Right lobe of liver (tissue), 6 donors: ENCODE data around the gene MYOM1. TPM values are rescaled to one million over a fixed set of nuclear protein-coding genes. Genes with fewer than 3 reads are reported as not detected.

ENCODE experiments used
- ATAC-seq, 4 donors: fragments of 200-7000 bp; cut with Tn5 transposase; one replicate each; pipeline ENCODE4 v1.9.1; 2020; ENCODE audit warnings: mild to moderate bottlenecking in 4 of 4, moderate library complexity in 4 of 4
- DNase-seq, 3 donors: peaks; one replicate each; pipeline ENCODE4 v3.0.0-alpha.2; 2020
- H3K27ac ChIP-seq, 3 donors: fragments of 200-600 bp; one replicate each; pipeline ENCODE4 v1.8.0; 2022
- H3K27me3 ChIP-seq, 2 donors: fragments of 200-600 bp; one replicate each; pipeline ENCODE4 v1.8.0; 2022
- H3K36me3 ChIP-seq, 4 donors: fragments of 200-600 bp; sonication (generic) in 1 of 4; one replicate each; pipeline versions ENCODE4 v1.5.1 to v1.8.0; 2017 to 2022; ENCODE audit warnings: control low read depth in 1 of 4
- H3K4me1 ChIP-seq, 4 donors: fragments of 200-600 bp; sonication (generic) in 1 of 4; one replicate each; pipeline versions ENCODE4 v1.5.1 to v1.8.0; 2017 to 2022; ENCODE audit warnings: control low read depth in 1 of 4
- H3K4me3 ChIP-seq, 3 donors: fragments of 200-600 bp; one replicate each; pipeline ENCODE4 v1.8.0; 2022
- H3K9me3 ChIP-seq, 4 donors: fragments of 200-600 bp; sonication (generic) in 1 of 4; one replicate each; pipeline versions ENCODE4 v1.5.1 to v1.8.0; 2017 to 2022; ENCODE audit warnings: control low read depth in 1 of 4
- CTCF ChIP-seq, 4 donors: fragments of 200-600 bp in 3 of 4; fragments of 450-650 bp in 1 of 4; IDR thresholded peaks; one replicate each; pipeline versions ENCODE4 v1.5.1 to v1.8.0; 2016 to 2022; ENCODE audit warnings: antibody characterized with exemption in 4 of 4, mild to moderate bottlenecking in 2 of 4
- POLR2A ChIP-seq: fragments of 450-650 bp; IDR thresholded peaks from one replicate; pipeline ENCODE4 v1.6.1; 2017; ENCODE audit warnings: antibody characterized with exemption, mild to moderate bottlenecking
- WGBS: methylation state at CpG from one replicate; pipeline ENCODE4 v1.1.6; 2018; ENCODE audit warnings: low coverage, low lambda C conversion rate; ENCODE audit not compliant: insufficient coverage; ENCODE audit errors: missing lambda C conversion rate; 5-methylcytosine and 5-hydroxymethylcytosine counted together
- intact Hi-C, 2 donors: fragments of 100-400 bp; cut with DNase I; formaldehyde crosslinking; loops; one replicate each; pipeline versions ENCODE4 v1.11.2 to v1.14.1; 2022
- total RNA-seq, 6 experiments: library from RNA; depleted of rRNA in 2 of 6; stranded (reverse); fragments of >200 nt in 2 of 6; fragmentation: NEBNext Ultra II Directional in 3 of 6; extraction: Animal tissue kit (Norgen Biotek cat#: 25700) in 3 of 6; gene quantifications; one replicate each; pipeline versions ENCODE4 v1.1.0 to v1.2.4, GENCODE V29; 2016 to 2023
- donor health status: DM: no; HTN: yes; CAD: no.
- donor health status: DM: no; HTN: no; CAD: no.
- donor health status: DM: no; HTN: no; CAD: no.
- donor health status: DM: no; HTN: yes; CAD: no.
- donor health status: DM: no; HTN: yes; CAD: no.

The MYOM1 gene
- total RNA-seq, 6 experiments from 2014 or later: 3.1 to 64.5 (median 19.1) TPM

GRCh38 chr18:3164381-3164780 lies 55.4 kb downstream of the MYOM1 start:
- ATAC-seq: peak in 3 of 4 donors; percentile 29 to 61 (median 37)
- WGBS: 61% methylated on average over 4 of the region's 4 CpGs
- no peaks in the 10 kb centered on the region for H3K27me3 ChIP-seq
- peaks cover 0 to 11% (median 0%) of the 10 kb centered on the region in 4 donors for H3K4me1 ChIP-seq
- H3K9me3 ChIP-seq: no peaks in the 10 kb centered on the region
- intact Hi-C loops: no loop called here
- peak overlapping the region in 1 of 3 donors; percentile 26 for H3K27ac ChIP-seq
- no peak for DNase-seq
- H3K36me3 ChIP-seq: peaks cover 0 to 14% (median 4%) of the 10 kb centered on the region in 4 donors
- no peak for TF ChIP-seq POLR2A
- no peak overlapping the region for H3K4me3 ChIP-seq

- 50% methylated on average over 5 of the region's 5 CpGs for WGBS
- TF ChIP-seq CTCF (IDR thresholded peaks at IDR 0.05) (no peak), POLR2A (no peak)
- Histone ChIP-seq H3K36me3 (peaks cover 0 to 18% (median 4%) of the 10 kb centered on the region in 4 donors), H3K4me3 (no peak overlapping the region), H3K9me3 (no peaks in the 10 kb centered on the region), H3K4me1 (peaks cover 0 to 11% (median 0%) of the 10 kb centered on the region in 4 donors), H3K27ac (peak overlapping the region in 1 of 3 donors; percentile 26), H3K27me3 (no peaks in the 10 kb centered on the region)
- intact Hi-C loops: no loop called here
- DNase-seq (no peak), ATAC-seq (peak in 3 of 4 donors; percentile 28 to 77 (median 61))
Measured at GRCh38 chr18:3163968-3164367, 55.8 kb downstream of the MYOM1 start.

- DNase-seq (no peak), ATAC-seq (no peak)
- WGBS: 79% methylated on average over 3 of the region's 3 CpGs
- no peaks in the 10 kb centered on the region for H3K9me3 ChIP-seq
- no peak overlapping the region for H3K4me3 ChIP-seq
- intact Hi-C loops: no loop called here
- peaks cover 0 to 11% (median 0%) of the 10 kb centered on the region in 4 donors for H3K4me1 ChIP-seq
- TF ChIP-seq POLR2A (no peak), CTCF (IDR thresholded peaks at IDR 0.05) (no peak)
- H3K36me3 ChIP-seq: peaks cover 0 to 23% (median 7%) of the 10 kb centered on the region in 4 donors
- H3K27ac ChIP-seq: no peak overlapping the region
- no peaks in the 10 kb centered on the region for H3K27me3 ChIP-seq
Measured at GRCh38 chr18:3162181-3162580, 57.6 kb downstream of the MYOM1 start.

- peaks cover 0 to 20% (median 5%) of the 10 kb centered on the region in 4 donors for H3K4me1 ChIP-seq
- 100% methylated on average over 1 of the region's 1 CpG for WGBS
- intact Hi-C loops: loop anchor here in 1 of 2 donors (10.0 kb wide), 1 partner anchor 75 kb away; no protein-coding TSS in a partner anchor
- peaks cover 0 to 23% (median 7%) of the 10 kb centered on the region in 4 donors for H3K36me3 ChIP-seq
- DNase-seq (no peak), ATAC-seq (no peak)
- H3K27me3 ChIP-seq: no peaks in the 10 kb centered on the region
- H3K4me3 ChIP-seq: no peak overlapping the region
- TF ChIP-seq CTCF (IDR thresholded peaks at IDR 0.05) (no peak), POLR2A (no peak)
- H3K9me3 ChIP-seq: no peaks in the 10 kb centered on the region
- H3K27ac ChIP-seq: no peak overlapping the region
Measured at GRCh38 chr18:3159830-3160229, 59.9 kb downstream of the MYOM1 start.

GRCh38 chr18:3157606-3158005 lies 62.2 kb downstream of the MYOM1 start:
- Histone ChIP-seq H3K36me3 (peaks cover 0 to 20% (median 6%) of the 10 kb centered on the region in 4 donors), H3K4me3 (no peak overlapping the region), H3K9me3 (no peaks in the 10 kb centered on the region), H3K4me1 (peaks cover 0 to 25% (median 16%) of the 10 kb centered on the region in 4 donors), H3K27ac (no peak overlapping the region), H3K27me3 (no peaks in the 10 kb centered on the region)
- ATAC-seq (no peak), DNase-seq (no peak)
- WGBS: 97% methylated on average over 2 of the region's 2 CpGs
- TF ChIP-seq POLR2A: no peak
- no peak for TF ChIP-seq CTCF (IDR thresholded peaks at IDR 0.05)
- intact Hi-C loops: loop anchor here in 1 of 2 donors (10.0 kb wide), 1 partner anchor 77 kb away; no protein-coding TSS in a partner anchor
